SKM-1 (cell line): ENCODE results near the gene IFI27.

Source experiments
- DNase-seq: peaks from one replicate; lab custom pipeline; 2025; ENCODE audit not compliant: unreplicated experiment; lab: John Stamatoyannopoulos, UW

Gene IFI27

GRCh38 chr14:94102768-94103482, 7.6 kb upstream of the IFI27 start:
- no peak for DNase-seq

GRCh38 chr14:94103554-94104150, 6.9 kb upstream of the IFI27 start:
- DNase-seq, result no peak

- DNase-seq, result no peak
These were observed 5.8 kb upstream of the IFI27 start for GRCh38 chr14:94104731-94105130.

GRCh38 chr14:94109915-94110250, 653 bp upstream of the IFI27 start:
- DNase-seq, result no peak

- no peak for DNase-seq
These were observed 950 bp downstream of the IFI27 start for GRCh38 chr14:94111276-94112095.

GRCh38 chr14:94112513-94113063, 2.1 kb downstream of the IFI27 start:
- no peak for DNase-seq

GRCh38 chr14:94113073-94113472, 2.5 kb downstream of the IFI27 start:
- no peak for DNase-seq

GRCh38 chr14:94113490-94113889, 3.0 kb downstream of the IFI27 start:
- no peak for DNase-seq

GRCh38 chr14:94113908-94114588, 3.5 kb downstream of the IFI27 start:
- no peak for DNase-seq

- DNase-seq, result no peak
These were observed 4.1 kb downstream of the IFI27 start for GRCh38 chr14:94114589-94115057.

- no peak for DNase-seq
These were observed 4.6 kb downstream of the IFI27 start for GRCh38 chr14:94115058-94115591.

GRCh38 chr14:94115631-94116030, 5.1 kb downstream of the IFI27 start:
- DNase-seq, result no peak

GRCh38 chr14:94116701-94117100, 6.2 kb downstream of the IFI27 start:
- no peak for DNase-seq

GRCh38 chr14:94117856-94118255, 7.3 kb downstream of the IFI27 start:
- DNase-seq, result no peak

- DNase-seq, result no peak
These were observed 8.5 kb downstream of the IFI27 start for GRCh38 chr14:94119071-94119470.

- DNase-seq, result no peak
These were observed 10.3 kb downstream of the IFI27 start for GRCh38 chr14:94120667-94121340.

- DNase-seq, result no peak
These were observed 10.9 kb downstream of the IFI27 start for GRCh38 chr14:94121485-94121884.

- DNase-seq, result no peak
These were observed 11.9 kb downstream of the IFI27 start for GRCh38 chr14:94122438-94122837.

GRCh38 chr14:94123296-94123695, 12.8 kb downstream of the IFI27 start:
- DNase-seq, result no peak

- DNase-seq, result no peak
These were observed 13.3 kb downstream of the IFI27 start for GRCh38 chr14:94123868-94124267.
